GM18867 (cell line): ENCODE results near the gene SCUBE1.

ENCODE experiments used
- ATAC-seq: cut with Tn5 transposase; IDR thresholded peaks from one replicate; pipeline ENCODE4 v1.9.1; 2021; ENCODE audit warnings: mild to moderate bottlenecking, moderate library complexity; ENCODE audit not compliant: unreplicated experiment

Gene SCUBE1

GRCh38 chr22:43226377-43227238 is 116.6 kb downstream of the SCUBE1 start:
- ATAC-seq, result no peak

GRCh38 chr22:43225609-43226008 is 117.6 kb downstream of the SCUBE1 start:
- ATAC-seq, result no peak

DNA sequence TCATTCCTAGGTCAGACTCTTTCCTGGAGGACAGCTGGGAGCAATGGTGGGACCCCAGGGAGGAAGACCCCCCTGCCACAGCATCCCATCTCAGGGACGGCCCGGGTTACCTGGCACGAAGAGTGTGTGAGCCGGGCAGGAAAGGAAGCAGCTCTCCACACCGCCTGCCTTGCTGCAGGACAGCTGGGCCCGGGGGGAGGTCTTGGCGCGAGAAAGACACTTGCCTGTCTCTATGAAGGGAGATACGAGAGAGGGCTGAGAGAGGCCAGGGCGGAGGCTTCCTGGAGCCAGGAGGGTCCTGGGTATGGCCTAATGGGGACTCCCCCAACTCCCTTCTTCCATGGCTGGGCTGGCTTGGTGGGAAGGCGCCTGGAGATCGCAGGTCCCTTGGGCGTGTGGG is 120.2 kb downstream of the SCUBE1 start:
- ATAC-seq, result no peak

DNA sequence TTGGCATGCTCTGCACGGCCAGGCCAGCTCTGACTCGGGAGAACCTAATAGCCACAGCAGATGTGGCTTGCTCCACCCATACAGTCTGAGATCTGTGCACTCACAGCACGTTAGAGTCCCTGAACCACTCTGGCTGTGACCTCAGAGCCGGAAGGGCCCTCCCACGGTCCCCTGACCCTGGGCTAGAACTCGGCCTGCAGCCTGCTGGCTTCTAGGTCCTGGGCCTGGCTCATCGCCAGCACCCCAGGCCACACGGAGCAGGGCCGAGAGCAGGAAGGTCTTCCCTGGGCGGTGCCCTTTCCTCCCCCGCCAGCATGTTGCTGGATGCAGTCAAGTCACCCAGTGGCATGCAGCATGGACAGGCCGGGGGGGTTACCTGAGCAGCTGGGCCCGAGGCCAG is 120.9 kb downstream of the SCUBE1 start:
- no peak for ATAC-seq

GRCh38 chr22:43220625-43221380 is 122.4 kb downstream of the SCUBE1 start:
- ATAC-seq, result no peak

GRCh38 chr22:43218786-43219185 is 124.4 kb downstream of the SCUBE1 start:
- no peak for ATAC-seq

DNA sequence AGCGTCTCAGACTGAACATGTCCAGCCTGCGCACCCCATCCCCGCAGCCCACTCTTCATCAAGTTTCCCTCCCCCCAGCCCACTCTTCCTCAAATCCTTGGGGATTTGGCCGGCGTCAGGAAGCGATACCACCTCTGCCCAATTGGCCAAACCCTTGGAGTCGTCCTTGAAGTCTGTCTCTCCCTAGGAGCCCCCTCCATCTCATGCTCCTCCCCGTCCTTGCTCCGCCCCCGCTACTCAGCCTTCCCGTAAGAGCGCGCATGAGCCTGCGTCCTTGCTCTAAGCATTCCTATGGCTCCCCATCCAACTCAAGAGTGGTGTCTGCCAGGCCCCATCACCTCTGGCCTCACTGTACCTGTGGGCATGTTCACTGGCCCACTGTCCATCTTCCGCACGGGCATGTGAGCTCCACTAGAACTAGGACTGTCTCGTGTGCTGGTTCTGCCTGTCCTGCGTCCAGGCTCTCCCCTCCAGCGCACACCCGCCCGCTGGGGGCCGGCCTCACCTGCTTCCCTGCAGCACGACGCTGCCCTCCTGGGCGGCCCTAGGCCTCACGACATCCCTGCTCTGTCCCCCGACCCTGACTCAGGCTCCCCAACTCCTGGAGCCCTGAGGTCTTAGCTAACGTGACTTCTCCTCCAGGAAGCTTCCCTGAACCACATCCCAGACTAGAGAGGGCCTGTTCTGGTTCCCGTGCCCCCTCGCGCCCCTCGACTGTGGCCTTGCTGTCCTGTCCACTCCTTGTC is 125.7 kb downstream of the SCUBE1 start:
- ATAC-seq, result no peak

- ATAC-seq, result no peak
Observed at GRCh38 chr22:43216738-43217137, 126.4 kb downstream of the SCUBE1 start.

- no peak for ATAC-seq
Observed at GRCh38 chr22:43213962-43214361, 129.2 kb downstream of the SCUBE1 start.

DNA sequence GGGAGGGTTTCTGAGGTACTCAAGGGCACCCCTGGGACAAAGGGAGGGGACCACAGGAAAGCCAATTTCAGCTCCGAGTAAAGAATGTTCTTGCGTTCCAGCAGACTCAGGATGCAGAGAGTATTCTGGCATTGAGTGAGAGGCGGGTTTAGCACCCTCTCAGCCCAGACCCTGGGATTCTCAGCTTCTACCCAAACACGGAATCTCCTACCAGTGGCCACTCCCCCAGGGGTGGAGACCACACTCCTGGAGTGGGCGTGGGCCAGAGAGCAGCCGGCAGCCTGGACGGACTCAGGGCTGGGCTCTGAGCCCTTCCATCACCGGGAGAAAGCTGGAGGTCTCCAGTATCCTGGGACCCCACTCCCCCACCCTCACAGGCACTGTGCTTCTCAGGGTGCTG is 130.1 kb downstream of the SCUBE1 start:
- ATAC-seq, result no peak

GRCh38 chr22:43212434-43212952 is 130.7 kb downstream of the SCUBE1 start:
- no peak for ATAC-seq

DNA sequence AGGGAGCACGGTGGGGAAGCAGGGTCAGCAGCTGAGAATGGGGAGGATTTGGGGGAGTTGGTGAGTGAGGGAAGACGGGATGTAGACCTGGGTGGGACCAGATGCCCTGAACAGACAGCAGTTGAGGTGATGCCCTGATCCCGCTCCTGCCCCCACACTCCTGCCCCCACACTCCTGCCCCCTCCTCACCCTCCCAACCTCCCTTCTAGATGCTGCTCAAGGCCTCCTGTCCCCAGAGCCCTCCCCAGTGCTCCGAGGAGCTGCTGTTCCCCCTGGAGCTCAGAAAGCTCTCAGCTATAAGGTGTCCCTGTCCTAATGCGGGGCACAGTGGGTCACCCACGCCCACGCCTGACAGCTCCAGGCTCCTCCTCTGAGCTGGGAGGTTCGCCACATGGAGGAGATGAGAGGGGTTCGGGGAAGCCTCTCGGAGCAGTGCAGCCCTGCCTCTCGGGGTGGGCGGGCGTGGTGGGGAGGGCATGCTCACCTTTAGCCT is 131.2 kb downstream of the SCUBE1 start:
- no peak for ATAC-seq

- ATAC-seq, result no peak
Observed at GRCh38 chr22:43210631-43211515, 132.3 kb downstream of the SCUBE1 start.

- no peak for ATAC-seq
Observed at GRCh38 chr22:43209971-43210370, 133.2 kb downstream of the SCUBE1 start.

DNA sequence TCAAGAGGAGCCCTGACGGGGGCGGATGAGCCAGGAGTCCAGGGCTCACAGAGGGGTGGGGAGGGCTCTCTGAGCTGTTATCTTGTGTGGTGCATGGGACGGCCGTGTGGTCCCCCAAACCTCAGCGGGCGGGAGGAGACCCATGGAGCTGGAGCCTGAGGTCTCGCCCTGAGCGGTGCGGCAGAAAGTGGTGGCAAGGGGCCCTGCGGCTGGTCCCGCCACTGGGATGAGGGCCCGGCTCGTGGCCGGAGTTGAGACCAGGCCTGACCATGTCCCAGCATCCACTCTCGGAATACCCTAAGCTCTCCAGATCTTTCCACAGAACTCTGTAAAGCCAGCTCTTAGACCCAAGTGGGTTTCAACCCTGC is 133.7 kb downstream of the SCUBE1 start:
- no peak for ATAC-seq

DNA sequence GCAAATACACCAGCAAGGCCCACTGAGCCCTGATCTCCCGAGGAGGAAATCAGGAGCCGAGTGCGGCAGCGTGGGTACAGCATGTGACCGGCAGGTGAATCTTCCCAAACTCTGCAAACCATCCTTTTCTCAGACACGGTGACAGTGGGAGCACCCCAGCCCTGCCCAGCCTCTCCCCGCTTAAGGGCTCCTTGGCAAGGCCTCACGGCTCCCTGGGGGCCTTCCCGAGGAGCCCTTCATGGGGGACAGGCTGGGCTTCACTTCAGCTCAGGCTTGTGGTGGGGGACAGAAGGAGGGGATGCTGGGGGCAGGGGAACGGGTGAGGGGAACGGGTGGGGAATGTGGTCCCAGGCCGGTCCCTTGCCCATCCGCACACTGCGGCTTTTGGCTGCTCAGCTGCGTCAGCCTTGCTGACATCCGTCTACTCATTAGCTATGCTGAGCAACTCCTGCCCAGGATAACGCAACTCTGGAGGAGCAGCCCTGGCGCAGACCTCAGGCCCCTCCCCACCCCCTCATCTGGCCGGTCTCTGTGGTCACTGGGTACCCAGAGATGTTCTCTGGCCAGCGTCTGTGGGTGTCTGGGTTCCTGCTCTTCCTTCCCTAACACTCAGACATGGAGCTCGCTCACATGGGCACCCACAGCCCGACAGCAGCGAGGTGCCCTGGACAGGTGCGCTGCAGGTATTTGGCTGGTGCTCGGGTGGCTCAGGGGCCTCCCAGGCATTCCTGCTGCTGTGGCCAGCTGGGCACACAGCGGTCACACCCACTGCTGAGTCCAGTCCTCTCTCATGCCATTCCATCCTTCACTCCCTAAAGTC is 134.3 kb downstream of the SCUBE1 start:
- ATAC-seq, result no peak

DNA sequence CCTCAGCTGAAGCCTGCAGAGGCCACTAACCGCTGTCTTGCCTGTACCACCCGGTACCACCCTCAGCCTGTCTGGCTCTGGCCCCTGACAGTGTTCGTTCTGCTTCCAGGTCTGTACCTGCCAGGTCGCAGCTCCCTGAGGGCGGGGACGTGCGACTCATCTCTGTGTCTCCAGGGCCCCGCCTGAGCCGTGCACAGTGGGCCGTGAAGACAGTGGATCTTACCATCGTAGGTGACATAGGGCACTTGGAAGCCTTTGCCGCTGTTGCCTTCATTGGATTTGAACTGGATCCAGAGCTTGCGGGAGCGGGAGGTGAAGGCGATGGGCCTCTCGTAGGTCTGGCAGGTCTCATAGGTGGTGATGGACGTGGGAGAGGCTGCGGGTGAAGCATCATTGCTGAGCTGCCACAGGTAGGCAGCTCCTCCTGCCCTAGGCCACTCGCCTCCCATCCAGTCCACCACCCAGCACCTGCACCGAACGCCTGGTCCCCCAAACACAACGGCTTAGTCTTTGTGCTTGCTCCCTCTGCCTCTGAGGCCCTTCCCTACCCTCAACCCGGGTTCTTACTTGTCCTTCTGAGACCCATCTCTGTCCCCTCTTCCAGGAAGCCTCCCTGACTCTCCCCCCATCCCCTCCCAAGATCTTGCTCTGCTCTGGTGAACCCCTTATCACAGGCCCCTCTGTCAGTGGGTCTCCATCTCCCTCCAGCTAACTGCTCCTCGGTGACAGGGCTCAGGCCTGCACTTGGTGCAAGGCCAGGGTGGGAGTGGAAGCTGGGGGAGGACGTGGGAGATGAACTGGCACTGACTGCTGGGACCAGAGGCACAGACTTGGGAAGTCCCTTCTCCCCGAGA is 135.1 kb downstream of the SCUBE1 start:
- no peak for ATAC-seq

GRCh38 chr22:43207386-43207785 is 135.8 kb downstream of the SCUBE1 start:
- ATAC-seq, result no peak
